Measurements from ENCODE around the gene CLDN6. TPM values are rescaled to one million over a fixed set of nuclear protein-coding genes. Genes with fewer than 3 reads are reported as not detected.

Gene CLDN6
- total RNA-seq, 1 experiment from 2014 or later = 743 TPM

DNA sequence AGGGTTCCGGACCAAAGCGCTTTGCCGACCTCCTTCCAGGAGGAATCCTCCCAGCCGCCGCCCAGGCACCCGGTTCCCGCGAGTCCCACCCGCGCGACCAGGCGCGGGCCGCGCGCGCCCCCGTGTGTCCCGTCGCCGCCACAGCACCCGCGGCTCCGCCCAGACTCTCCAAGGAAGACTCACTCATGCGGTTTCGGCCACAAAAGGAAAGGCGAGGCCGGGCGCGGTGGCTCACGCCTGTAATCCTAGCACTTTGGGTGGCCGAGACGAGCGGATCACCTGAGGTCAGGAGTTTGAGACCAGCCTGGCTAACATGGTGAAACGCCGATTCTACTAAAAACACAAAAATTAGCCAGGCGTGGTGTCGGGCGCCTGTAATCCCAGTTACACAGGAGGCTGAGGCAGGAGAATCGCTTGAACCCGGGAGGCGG lies 34.3 kb downstream of the CLDN6 start:
- Histone ChIP-seq H3K79me2 (ENCODE audit: insufficient read depth, low read length) (no peaks in the 10 kb centered on the region; the same call in 1 of the 2 replicates), H2BK120ac (ENCODE audit: low read depth, low read length, poor library complexity, severe bottlenecking) (no peak overlapping the region), H4K20me1 (ENCODE audit: control insufficient read depth, insufficient read depth, insufficient read length) (no peaks in the 10 kb centered on the region), H2BK15ac (ENCODE audit: low read depth, low read length) (no peak overlapping the region), H3K27ac (ENCODE audit: insufficient read length, low read depth, low read length) (no peak overlapping the region), H4K8ac (replicated peaks; ENCODE audit: insufficient read length, low read depth, low read length) (no peak overlapping the region), H3K14ac (ENCODE audit: insufficient read depth, low read length) (no peak overlapping the region), H3K9me3 (ENCODE audit: control insufficient read depth, low read depth, low read length) (no peaks in the 10 kb centered on the region), H4K91ac (ENCODE audit: insufficient read length, low read depth, low read length) (no peak overlapping the region), H4K5ac (ENCODE audit: insufficient read length, low read depth, low read length) (no peak overlapping the region), H2AFZ (ENCODE audit: low read length) (no peak overlapping the region), H3K4me1 (ENCODE audit: insufficient read depth, low read length) (no peaks in the 10 kb centered on the region), H2BK5ac (ENCODE audit: insufficient read length, low read length) (no peak overlapping the region), H3K23ac (ENCODE audit: insufficient read length, low read depth, low read length) (no peak overlapping the region), H2BK20ac (ENCODE audit: low read depth, low read length, poor library complexity, severe bottlenecking) (no peak overlapping the region), H3K56ac (ENCODE audit: insufficient read length, low read depth, low read length) (no peak overlapping the region), H3K9ac (ENCODE audit: extremely low read depth, insufficient read length, low read length) (no peak overlapping the region), H3T11ph (ENCODE audit: low read length) (no peak overlapping the region), H3K18ac (ENCODE audit: insufficient read length, low read depth, low read length) (no peak overlapping the region), H3K4ac (ENCODE audit: low read depth, low read length) (no peak overlapping the region), H2AK5ac (ENCODE audit: insufficient read length, low read length) (no peak overlapping the region), H2BK12ac (ENCODE audit: insufficient read length, low read depth, low read length) (no peak overlapping the region), H3K23me2 (ENCODE audit: insufficient read length, low read depth, low read length, poor library complexity, severe bottlenecking) (peaks cover 9% of the 10 kb centered on the region), H3K79me1 (ENCODE audit: insufficient read depth, low read depth, low read length, poor library complexity, severe bottlenecking) (no peaks in the 10 kb centered on the region), H3K4me2 (ENCODE audit: insufficient read depth, insufficient read length, low read length) (no peak overlapping the region), H3K27me3 (ENCODE audit: insufficient read depth, low read length) (no peaks in the 10 kb centered on the region)
- DNase-seq = peak; percentile 90
- TF ChIP-seq, protein P1, sequence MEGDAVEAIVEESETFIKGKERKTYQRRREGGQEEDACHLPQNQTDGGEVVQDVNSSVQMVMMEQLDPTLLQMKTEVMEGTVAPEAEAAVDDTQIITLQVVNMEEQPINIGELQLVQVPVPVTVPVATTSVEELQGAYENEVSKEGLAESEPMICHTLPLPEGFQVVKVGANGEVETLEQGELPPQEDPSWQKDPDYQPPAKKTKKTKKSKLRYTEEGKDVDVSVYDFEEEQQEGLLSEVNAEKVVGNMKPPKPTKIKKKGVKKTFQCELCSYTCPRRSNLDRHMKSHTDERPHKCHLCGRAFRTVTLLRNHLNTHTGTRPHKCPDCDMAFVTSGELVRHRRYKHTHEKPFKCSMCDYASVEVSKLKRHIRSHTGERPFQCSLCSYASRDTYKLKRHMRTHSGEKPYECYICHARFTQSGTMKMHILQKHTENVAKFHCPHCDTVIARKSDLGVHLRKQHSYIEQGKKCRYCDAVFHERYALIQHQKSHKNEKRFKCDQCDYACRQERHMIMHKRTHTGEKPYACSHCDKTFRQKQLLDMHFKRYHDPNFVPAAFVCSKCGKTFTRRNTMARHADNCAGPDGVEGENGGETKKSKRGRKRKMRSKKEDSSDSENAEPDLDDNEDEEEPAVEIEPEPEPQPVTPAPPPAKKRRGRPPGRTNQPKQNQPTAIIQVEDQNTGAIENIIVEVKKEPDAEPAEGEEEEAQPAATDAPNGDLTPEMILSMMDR (conservative IDR thresholded peaks at IDR 0.05) = peak; percentile 97
- Mint-ChIP-seq H3K4me3 (peak overlapping the region in 1 of 2 experiments; percentile 21; a peak in 2 of 5 replicates), H3K36me3 (ENCODE audit: insufficient read depth in 1 of 3, low read depth in 3 of 3) (peaks cover 0 to 2% (median 2%) of the 10 kb centered on the region in 3 experiments; a peak in 2 of 7 replicates), H3K27me3 (ENCODE audit: low read depth) (peaks cover 10% of the 10 kb centered on the region), H3K9me3 (no peaks in the 10 kb centered on the region), H3K27ac (no peak overlapping the region), H3K4me1 (peaks cover 26 to 34% of the 10 kb centered on the region in 2 experiments)
- no CpG with 5 or more reads among the region's 42 CpGs for WGBS (ENCODE audit: extremely low coverage, insufficient read length, low lambda C conversion rate)

Data from H9 (cell line).